Amniotic stem cell (primary cell): ENCODE measurements around the gene PHLPP1.

ENCODE experiments used
- DNase-seq: peaks from one replicate; lab custom pipeline; 2025; lab: John Stamatoyannopoulos, UW

The PHLPP1 gene

DNA sequence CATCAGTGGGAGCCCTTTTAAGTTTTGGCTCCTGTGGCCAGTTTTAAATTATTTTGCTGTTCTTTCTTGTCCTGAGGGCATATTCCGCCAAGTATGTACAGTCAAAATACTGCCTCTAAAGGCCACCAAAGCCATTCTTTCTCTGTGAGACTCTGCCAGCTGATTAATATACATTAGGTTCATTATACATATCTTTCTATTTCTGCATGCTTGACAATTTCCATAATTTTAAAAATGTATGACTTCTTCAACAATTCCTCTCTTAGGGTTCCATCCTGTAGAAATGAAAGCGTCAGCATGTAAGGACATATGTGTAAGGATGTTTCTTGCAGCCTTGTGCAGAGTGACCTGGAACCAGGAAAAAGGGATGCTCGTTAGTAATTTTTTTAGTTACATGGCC is 291.9 kb downstream of the PHLPP1 start:
- DNase-seq, result no peak

GRCh38 chr18:63016270-63016669 is 300.9 kb downstream of the PHLPP1 start:
- peak; percentile 63 for DNase-seq

DNA sequence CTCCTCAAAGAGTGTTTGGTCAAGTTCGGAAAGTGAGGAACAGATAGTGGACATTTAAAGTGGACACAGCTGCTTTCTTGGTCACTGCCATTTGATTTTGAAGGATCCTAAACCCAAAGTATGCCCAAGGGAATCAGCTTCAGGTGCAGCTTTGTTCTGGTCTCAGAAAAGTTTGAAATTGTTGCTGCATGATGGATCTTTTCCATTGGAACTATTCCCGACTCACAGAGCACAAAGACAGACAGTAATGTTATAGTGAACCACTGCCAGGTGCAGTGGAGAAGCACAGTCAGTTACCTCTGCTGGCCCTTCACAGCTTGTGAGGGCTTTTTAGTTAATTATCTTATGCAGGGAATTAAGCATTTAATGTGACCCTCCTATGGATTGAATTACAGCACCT is 301.7 kb downstream of the PHLPP1 start:
- no peak for DNase-seq

GRCh38 chr18:63017977-63018376 is 302.6 kb downstream of the PHLPP1 start:
- DNase-seq, result no peak

DNA sequence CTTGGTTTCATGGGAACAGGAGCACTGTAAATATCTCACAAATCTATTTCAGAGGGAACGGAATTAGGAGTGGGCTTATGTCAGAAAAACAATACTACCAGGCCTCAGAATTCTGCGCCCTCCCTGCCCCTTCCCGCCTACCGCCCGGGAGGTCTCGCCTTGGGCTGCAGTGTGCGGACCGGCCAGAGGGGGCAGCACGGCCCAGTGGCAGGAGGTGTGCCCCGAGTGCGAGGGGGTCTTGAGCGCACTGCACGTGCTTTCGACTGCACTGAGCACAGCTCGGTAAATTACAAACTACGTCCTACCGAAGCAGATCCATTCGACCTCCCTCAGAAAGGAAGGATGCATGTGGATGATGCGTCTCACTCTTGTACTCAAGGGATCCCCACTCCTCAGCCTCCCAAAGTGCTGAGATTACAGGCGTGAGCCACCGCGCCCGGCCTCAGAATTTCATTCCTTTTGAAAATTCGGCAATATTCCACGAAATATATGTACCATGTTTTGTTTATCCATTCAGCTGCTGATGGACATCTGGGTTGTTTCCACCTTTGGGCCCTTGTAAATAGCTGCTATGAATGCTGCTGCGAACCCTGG is 307.2 kb downstream of the PHLPP1 start:
- DNase-seq, result no peak

GRCh38 chr18:63025251-63026090 is 310.1 kb downstream of the PHLPP1 start:
- DNase-seq, result no peak

DNA sequence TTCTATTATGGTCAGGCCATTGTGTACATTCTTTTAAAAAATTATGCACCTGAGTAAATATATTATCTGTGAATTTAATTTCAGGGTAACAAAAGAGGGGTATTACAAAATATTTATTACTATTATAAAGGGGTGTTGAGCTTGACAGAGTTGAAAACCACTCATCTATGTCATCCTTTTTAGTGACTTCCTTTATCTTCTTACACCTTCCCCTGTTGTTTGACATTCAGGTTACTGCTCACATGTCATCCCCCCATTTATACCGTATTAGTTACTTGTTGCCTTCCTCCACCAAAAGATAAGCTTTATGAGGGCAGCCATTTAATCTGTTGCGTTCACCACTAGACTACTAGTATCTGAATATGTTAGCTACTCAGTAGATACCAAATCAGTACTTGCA is 313.0 kb downstream of the PHLPP1 start:
- DNase-seq, result no peak
